ENCODE results near the gene GUCY2C.

GRCh38 chr12:14635776-14636175, 60.6 kb downstream of the GUCY2C start:
- TF ChIP-seq CTCF (conservative IDR thresholded peaks at IDR 0.05 in 1 of 2, IDR thresholded peaks at IDR 0.05 in 1 of 2; ENCODE audit: extremely low read depth in 1 of 2, insufficient read depth in 1 of 2, low read depth in 1 of 2, low read length in 2 of 2) = no peak
- TF ChIP-seq EZH2 (IDR thresholded peaks at IDR 0.05; ENCODE audit: borderline replicate concordance, low read length) = no peak
